OCI-LY3 (cell line): ENCODE data around the gene AFF1.

Source experiments
- H2AFZ ChIP-seq: fragments of 200-600, 300-600 bp; shearing (Covaris generic); 2 replicates; pipeline ENCODE4 v1.6.0; 2014; ENCODE audit warnings: antibody characterized with exemption, low read depth, low read length
- H3K27ac ChIP-seq: fragments of 200-600, 300-600 bp; sonication (generic); 2 replicates; pipeline ENCODE4 v1.5.1; 2014; ENCODE audit warnings: mild to moderate bottlenecking, low read length, moderate library complexity, mixed read lengths
- H3K27me3 ChIP-seq: fragments of 200-600, 300-600 bp; sonication (generic); 2 replicates; pipeline ENCODE4 v1.6.1; 2014; ENCODE audit warnings: low read depth, low read length, mixed read lengths
- H3K36me3 ChIP-seq: fragments of 200-600, 300-600 bp; sonication (generic); replicated peaks from 2 replicates; pipeline ENCODE3; 2014; ENCODE audit warnings: low read depth, low read length, mixed read lengths
- H3K4me1 ChIP-seq: fragments of 300-600, 200-600 bp; sonication (generic); 2 replicates; pipeline ENCODE4 v1.6.1; 2014; ENCODE audit warnings: low read length, mixed read lengths
- H3K4me2 ChIP-seq: fragments of 200-600, 300-600 bp; sonication (generic); 2 replicates; pipeline ENCODE4 v1.6.1; 2014; ENCODE audit warnings: low read length, mixed read lengths
- H3K4me3 ChIP-seq: fragments of 300-600, 200-600 bp; sonication (generic); 2 replicates; pipeline ENCODE4 v1.5.1; 2014; ENCODE audit warnings: antibody characterized with exemption, mild to moderate bottlenecking, low read length, moderate library complexity
- H3K79me2 ChIP-seq: fragments of 300-600, 200-600 bp; shearing (Covaris generic); 2 replicates; pipeline ENCODE4 v1.6.1; 2014; ENCODE audit warnings: mild to moderate bottlenecking, low read length, mixed read lengths
- H3K9ac ChIP-seq: fragments of 300-600, 200-600 bp; shearing (Covaris generic); 2 replicates; pipeline ENCODE4 v1.6.0; 2014; ENCODE audit warnings: mild to moderate bottlenecking, low read length, moderate library complexity
- H3K9me3 ChIP-seq: fragments of 200-600, 300-600 bp; shearing (Covaris generic); 2 replicates; pipeline ENCODE4 v1.6.1; 2014; ENCODE audit warnings: low read length, mixed read lengths; ENCODE audit not compliant: insufficient read depth
- H4K20me1 ChIP-seq: fragments of 200-600, 300-600 bp; sonication (generic); 2 replicates; pipeline ENCODE4 v1.6.1; 2016; ENCODE audit warnings: low read length, mixed read lengths; ENCODE audit not compliant: insufficient read depth
- CTCF ChIP-seq: fragments of 200-600, 300-600 bp; sonication (generic); IDR thresholded peaks from 2 replicates; pipeline ENCODE4 v1.5.1; 2014; ENCODE audit warnings: antibody characterized with exemption, low read length, low read depth
- EZH2phosphoT487 ChIP-seq: fragments of 200-600 bp; shearing (Covaris generic); IDR thresholded peaks from 2 replicates; pipeline ENCODE4 v1.6.1; 2018; ENCODE audit warnings: antibody characterized with exemption, mixed run types, low read depth

The AFF1 gene

GRCh38 chr4:86999136-86999643 is 64.4 kb downstream of the AFF1 start:
- Histone ChIP-seq H3K4me3 (no peak overlapping the region), H3K36me3 (no peaks in the 10 kb centered on the region), H3K79me2 (no peaks in the 10 kb centered on the region; the same call in 1 of the 2 replicates), H2AFZ (no peak overlapping the region), H3K27ac (no peak overlapping the region), H3K4me1 (peaks cover 17% of the 10 kb centered on the region), H3K9me3 (no peaks in the 10 kb centered on the region), H3K4me2 (no peak overlapping the region), H3K9ac (no peak overlapping the region), H4K20me1 (no peaks in the 10 kb centered on the region), H3K27me3 (no peaks in the 10 kb centered on the region)
- TF ChIP-seq CTCF, result no peak
- no peak for TF ChIP-seq EZH2phosphoT487

- TF ChIP-seq CTCF (no peak), EZH2phosphoT487 (no peak)
- peaks cover 8% of the 10 kb centered on the region; the same call in 1 of the 2 replicates for H4K20me1 ChIP-seq
- H3K9ac ChIP-seq, result no peak overlapping the region
- no peaks in the 10 kb centered on the region for H3K27me3 ChIP-seq
- no peak overlapping the region for H2AFZ ChIP-seq
- H3K4me3 ChIP-seq, result no peak overlapping the region
- no peak overlapping the region for H3K27ac ChIP-seq
- H3K4me1 ChIP-seq, result peaks cover 30% of the 10 kb centered on the region
- H3K79me2 ChIP-seq, result peaks cover 17% of the 10 kb centered on the region
- no peak overlapping the region for H3K4me2 ChIP-seq
- H3K36me3 ChIP-seq, result no peaks in the 10 kb centered on the region
- H3K9me3 ChIP-seq, result no peaks in the 10 kb centered on the region
These were observed 67.9 kb downstream of the AFF1 start for GRCh38 chr4:87002682-87003043.

- no peak overlapping the region for H3K4me2 ChIP-seq
These were observed 68.5 kb downstream of the AFF1 start for GRCh38 chr4:87003266-87003665.

GRCh38 chr4:87005369-87005689 is 70.5 kb downstream of the AFF1 start:
- H3K27ac ChIP-seq, result peak overlapping the region; percentile 82
- no peaks in the 10 kb centered on the region for H3K36me3 ChIP-seq
- peak overlapping the region; percentile 93 for H3K4me3 ChIP-seq
- H3K9me3 ChIP-seq, result no peaks in the 10 kb centered on the region
- peak overlapping the region; percentile 84 for H3K9ac ChIP-seq
- TF ChIP-seq EZH2phosphoT487, result no peak
- TF ChIP-seq CTCF, result no peak
- H2AFZ ChIP-seq, result no peak overlapping the region
- no peaks in the 10 kb centered on the region for H3K27me3 ChIP-seq
- H3K4me1 ChIP-seq, result peaks cover 37% of the 10 kb centered on the region
- H4K20me1 ChIP-seq, result peaks cover 33% of the 10 kb centered on the region
- H3K79me2 ChIP-seq, result peaks cover 44% of the 10 kb centered on the region
- peak overlapping the region; percentile 92 for H3K4me2 ChIP-seq

More at GRCh38 chr4:87003266-87003665, 68.5 kb downstream of the AFF1 start:
- Histone ChIP-seq H3K27me3 (no peaks in the 10 kb centered on the region), H3K36me3 (no peaks in the 10 kb centered on the region), H3K27ac (no peak overlapping the region), H3K4me1 (peaks cover 28% of the 10 kb centered on the region), H4K20me1 (peaks cover 13% of the 10 kb centered on the region), H2AFZ (no peak overlapping the region), H3K9me3 (no peaks in the 10 kb centered on the region), H3K9ac (no peak overlapping the region), H3K79me2 (peaks cover 23% of the 10 kb centered on the region), H3K4me3 (no peak overlapping the region)
- no peak for TF ChIP-seq CTCF
- no peak for TF ChIP-seq EZH2phosphoT487
